ENCODE data around the gene PGLYRP1. TPM values are rescaled to one million over a fixed set of nuclear protein-coding genes. Genes with fewer than 3 reads are reported as not detected.

The PGLYRP1 gene
- total RNA-seq, 2 donors from 2014 or later = not detected

GRCh38 chr19:46015687-46016425 lies 7.0 kb downstream of the PGLYRP1 start:
- intact Hi-C loops (cut with DNase I) = loop anchor here in 1 of 2 donors (10.0 kb wide), 1 partner anchor 981 kb away; the partner anchor contains the start of gene CLASRP

GRCh38 chr19:46014941-46015686 lies 7.7 kb downstream of the PGLYRP1 start:
- DNase-seq (ENCODE audit: low spot score) = peak; percentile 86
- intact Hi-C loops (cut with DNase I) = loop anchor here in 1 of 2 donors (10.0 kb wide), 1 partner anchor 980 kb away; the partner anchor contains the start of gene CLASRP

More at GRCh38 chr19:46015687-46016425, 7.0 kb downstream of the PGLYRP1 start:
- DNase-seq (ENCODE audit: low spot score) = peak; percentile 72

GRCh38 chr19:46014534-46014933 lies 8.3 kb downstream of the PGLYRP1 start:
- DNase-seq (ENCODE audit: low spot score) = peak; percentile 25
- intact Hi-C loops (cut with DNase I) = loop anchor here in 1 of 2 donors (10.0 kb wide), 1 partner anchor 980 kb away; the partner anchor contains the start of gene CLASRP

- intact Hi-C loops (cut with DNase I) = loop anchor here in 1 of 2 donors (10.0 kb wide), 1 partner anchor 975 kb away; the partner anchor contains the start of gene CLASRP
- peak; percentile 91 for DNase-seq (ENCODE audit: low spot score)
Observed at GRCh38 chr19:46009530-46010510, 13.0 kb downstream of the PGLYRP1 start.

GRCh38 chr19:46006411-46006810 lies 16.4 kb downstream of the PGLYRP1 start:
- intact Hi-C loops (cut with DNase I) = no loop called here
- peak; percentile 67 for DNase-seq (ENCODE audit: low spot score)

- intact Hi-C loops (cut with DNase I) = no loop called here
Observed at GRCh38 chr19:46002678-46003275, 20.1 kb downstream of the PGLYRP1 start.

GRCh38 chr19:46000491-46001246 lies 22.2 kb downstream of the PGLYRP1 start:
- no peak for DNase-seq (ENCODE audit: low spot score)
- intact Hi-C loops (cut with DNase I) = no loop called here

More at GRCh38 chr19:46002678-46003275, 20.1 kb downstream of the PGLYRP1 start:
- DNase-seq (ENCODE audit: low spot score) = no peak

GRCh38 chr19:45999653-46000121 lies 23.2 kb downstream of the PGLYRP1 start:
- intact Hi-C loops (cut with DNase I) = no loop called here

GRCh38 chr19:45998834-45999233 lies 24.0 kb downstream of the PGLYRP1 start:
- DNase-seq (ENCODE audit: low spot score) = no peak
- intact Hi-C loops (cut with DNase I) = no loop called here

More at GRCh38 chr19:45999653-46000121, 23.2 kb downstream of the PGLYRP1 start:
- no peak for DNase-seq (ENCODE audit: low spot score)

- intact Hi-C loops (cut with DNase I) = no loop called here
- DNase-seq (ENCODE audit: low spot score) = no peak
Observed at GRCh38 chr19:45996933-45997332, 25.9 kb downstream of the PGLYRP1 start.

GRCh38 chr19:45995715-45996385 lies 27.0 kb downstream of the PGLYRP1 start:
- DNase-seq (ENCODE audit: low spot score) = no peak

GRCh38 chr19:45994998-45995714 lies 27.7 kb downstream of the PGLYRP1 start, which contains the start of gene CCDC61:
TSS of gene CCDC61 (plus strand) at chr19:45995467. CDS start at chr19:46003019, 7,552 bp downstream.
- intact Hi-C loops (cut with DNase I) = no loop called here
- peak; percentile 97 for DNase-seq (ENCODE audit: low spot score)

More at GRCh38 chr19:45995715-45996385, 27.0 kb downstream of the PGLYRP1 start:
- intact Hi-C loops (cut with DNase I) = no loop called here

GRCh38 chr19:45994456-45994997 lies 28.3 kb downstream of the PGLYRP1 start:
- no peak for DNase-seq (ENCODE audit: low spot score)
- intact Hi-C loops (cut with DNase I) = no loop called here

- intact Hi-C loops (cut with DNase I) = no loop called here
- no peak for DNase-seq (ENCODE audit: low spot score)
Observed at GRCh38 chr19:45990113-45990728, 32.6 kb downstream of the PGLYRP1 start.

- no peak for DNase-seq (ENCODE audit: low spot score)
- intact Hi-C loops (cut with DNase I) = no loop called here
Observed at GRCh38 chr19:45985321-45985720, 37.5 kb downstream of the PGLYRP1 start.

GRCh38 chr19:45981350-45981749 lies 41.5 kb downstream of the PGLYRP1 start:
- DNase-seq (ENCODE audit: low spot score) = no peak
- intact Hi-C loops (cut with DNase I) = no loop called here
